GM18505 (cell line): ENCODE measurements around the gene KIRREL3.
"Not testable (repeated sequence)": the region's sequence is repeated elsewhere in the genome, so short reads cannot be mapped to it uniquely, and the experiment has no call there.

Source experiments
- ATAC-seq: cut with Tn5 transposase; IDR thresholded peaks from one replicate; pipeline ENCODE4 v1.9.1; 2021; ENCODE audit not compliant: unreplicated experiment
- POLR2A ChIP-seq: IDR thresholded peaks from 4 replicates; pipeline ENCODE4 v1.6.1; 2011; ENCODE audit warnings: borderline replicate concordance; ENCODE audit not compliant: insufficient read depth, insufficient read length; ENCODE audit errors: extremely low read depth

Gene KIRREL3

GRCh38 chr11:126959700-126960099 is 40.9 kb downstream of the KIRREL3 start:
- no peak for ATAC-seq

GRCh38 chr11:126956635-126957034 is 43.9 kb downstream of the KIRREL3 start:
- no peak for TF ChIP-seq POLR2A
- ATAC-seq, result no peak

More at GRCh38 chr11:126959700-126960099, 40.9 kb downstream of the KIRREL3 start:
- no peak for TF ChIP-seq POLR2A

- not testable (repeated sequence) for ATAC-seq
Observed at GRCh38 chr11:126952533-126952932, 48.0 kb downstream of the KIRREL3 start.

GRCh38 chr11:126951465-126951864 is 49.1 kb downstream of the KIRREL3 start:
- no peak for TF ChIP-seq POLR2A
- ATAC-seq, result no peak

- no peak for ATAC-seq
- no peak for TF ChIP-seq POLR2A
Observed at GRCh38 chr11:126949066-126949891, 51.3 kb downstream of the KIRREL3 start.

GRCh38 chr11:126948563-126948962 is 52.0 kb downstream of the KIRREL3 start:
- TF ChIP-seq POLR2A, result no peak
- ATAC-seq, result no peak

GRCh38 chr11:126945319-126945718 is 55.3 kb downstream of the KIRREL3 start:
- TF ChIP-seq POLR2A, result no peak
- no peak for ATAC-seq

GRCh38 chr11:126943316-126943715 is 57.3 kb downstream of the KIRREL3 start:
- no peak for TF ChIP-seq POLR2A
- no peak for ATAC-seq

- TF ChIP-seq POLR2A, result no peak
- ATAC-seq, result no peak
Observed at GRCh38 chr11:126942146-126942545, 58.4 kb downstream of the KIRREL3 start.

GRCh38 chr11:126939552-126939951 is 61.0 kb downstream of the KIRREL3 start:
- no peak for TF ChIP-seq POLR2A
- ATAC-seq, result no peak

GRCh38 chr11:126938718-126939117 is 61.9 kb downstream of the KIRREL3 start:
- no peak for TF ChIP-seq POLR2A
- ATAC-seq, result no peak

GRCh38 chr11:126930091-126930841 is 70.3 kb downstream of the KIRREL3 start:
- ATAC-seq, result no peak
- TF ChIP-seq POLR2A, result no peak

GRCh38 chr11:126929179-126930061 is 71.2 kb downstream of the KIRREL3 start:
- TF ChIP-seq POLR2A, result no peak
- ATAC-seq, result no peak
